ENCODE measurements around the gene HRC. TPM values are rescaled to one million over a fixed set of nuclear protein-coding genes. Genes with fewer than 3 reads are reported as not detected.
A peak's percentile ranks its signal among the peaks of the same experiment; 100 is the strongest.

HRC gene
- total and polyA plus RNA-seq, 3 experiments from 2014 or later = not detected

GRCh38 chr19:49167857-49168409 lies 12.7 kb upstream of the HRC start:
- no peak overlapping the region for H3K27ac Mint-ChIP-seq
- H3K36me3 Mint-ChIP-seq = no peaks in the 10 kb centered on the region
- H3K4me3 ChIP-seq (ENCODE audit: low read length) = no peak overlapping the region
- H3K9me3 Mint-ChIP-seq = no peaks in the 10 kb centered on the region
- no peak for DNase-seq
- H3K4me1 ChIP-seq (ENCODE audit: insufficient read depth, low read length) = no peaks in the 10 kb centered on the region
- no peak overlapping the region for H3K27ac ChIP-seq (ENCODE audit: low read depth, low read length)
- no peaks in the 10 kb centered on the region for H3K9me3 ChIP-seq (ENCODE audit: low read length)
- no peaks in the 10 kb centered on the region for H3K36me3 ChIP-seq (ENCODE audit: insufficient read depth, low read length)
- H3K4me3 Mint-ChIP-seq = no peak overlapping the region
- H3K27me3 Mint-ChIP-seq = peaks cover 7 to 27% of the 10 kb centered on the region in 2 donors
- ChIA-PET CTCF (no interaction called here), POLR2A (no interaction called here)
- no peaks in the 10 kb centered on the region for H3K27me3 ChIP-seq (ENCODE audit: insufficient read depth, low read length, poor library complexity, severe bottlenecking)
- H3K4me1 Mint-ChIP-seq = no peaks in the 10 kb centered on the region

GRCh38 chr19:49165865-49166301 lies 10.7 kb upstream of the HRC start:
- no peak overlapping the region for H3K27ac Mint-ChIP-seq
- H3K4me1 ChIP-seq (ENCODE audit: insufficient read depth, low read length) = no peaks in the 10 kb centered on the region
- no peak for DNase-seq
- POLR2A ChIA-PET = no interaction called here
- no peaks in the 10 kb centered on the region for H3K9me3 ChIP-seq (ENCODE audit: low read length)
- no peaks in the 10 kb centered on the region for H3K4me1 Mint-ChIP-seq
- H3K36me3 Mint-ChIP-seq = no peaks in the 10 kb centered on the region
- peaks cover 7 to 27% of the 10 kb centered on the region in 2 donors for H3K27me3 Mint-ChIP-seq
- no peaks in the 10 kb centered on the region for H3K36me3 ChIP-seq (ENCODE audit: insufficient read depth, low read length)
- CTCF ChIA-PET = no interaction called here
- no peaks in the 10 kb centered on the region for H3K9me3 Mint-ChIP-seq
- no peak overlapping the region for H3K4me3 Mint-ChIP-seq
- no peak overlapping the region for H3K27ac ChIP-seq (ENCODE audit: low read depth, low read length)
- no peak overlapping the region for H3K4me3 ChIP-seq (ENCODE audit: low read length)
- no peaks in the 10 kb centered on the region for H3K27me3 ChIP-seq (ENCODE audit: insufficient read depth, low read length, poor library complexity, severe bottlenecking)

GRCh38 chr19:49165111-49165750 lies 10.0 kb upstream of the HRC start:
- no peak overlapping the region for H3K4me3 Mint-ChIP-seq
- H3K27me3 Mint-ChIP-seq = peaks cover 7 to 33% of the 10 kb centered on the region in 2 donors
- DNase-seq = no peak
- Histone ChIP-seq H3K27me3 (ENCODE audit: insufficient read depth, low read length, poor library complexity, severe bottlenecking) (no peaks in the 10 kb centered on the region), H3K27ac (ENCODE audit: low read depth, low read length) (no peak overlapping the region), H3K9me3 (ENCODE audit: low read length) (no peaks in the 10 kb centered on the region), H3K4me1 (ENCODE audit: insufficient read depth, low read length) (no peaks in the 10 kb centered on the region), H3K36me3 (ENCODE audit: insufficient read depth, low read length) (no peaks in the 10 kb centered on the region), H3K4me3 (ENCODE audit: low read length) (no peak overlapping the region)
- H3K36me3 Mint-ChIP-seq = no peaks in the 10 kb centered on the region
- H3K9me3 Mint-ChIP-seq = no peaks in the 10 kb centered on the region
- POLR2A ChIA-PET = no interaction called here
- CTCF ChIA-PET = no interaction called here
- no peaks in the 10 kb centered on the region for H3K4me1 Mint-ChIP-seq
- no peak overlapping the region for H3K27ac Mint-ChIP-seq

GRCh38 chr19:49161987-49162386 lies 6.8 kb upstream of the HRC start:
- Histone ChIP-seq H3K9me3 (ENCODE audit: low read length) (no peaks in the 10 kb centered on the region), H3K4me1 (ENCODE audit: insufficient read depth, low read length) (peaks cover 9% of the 10 kb centered on the region), H3K36me3 (ENCODE audit: insufficient read depth, low read length) (no peaks in the 10 kb centered on the region), H3K27ac (ENCODE audit: low read depth, low read length) (no peak overlapping the region), H3K27me3 (ENCODE audit: insufficient read depth, low read length, poor library complexity, severe bottlenecking) (peaks cover 14% of the 10 kb centered on the region), H3K4me3 (ENCODE audit: low read length) (no peak overlapping the region)
- Mint-ChIP-seq H3K4me3 (no peak overlapping the region), H3K4me1 (peaks cover 4 to 10% (median 7%) of the 10 kb centered on the region in 3 donors), H3K36me3 (no peaks in the 10 kb centered on the region), H3K27ac (peak overlapping the region in 1 of 8 donors; percentile 64), H3K9me3 (peaks cover 0 to 2% (median 0%) of the 10 kb centered on the region in 5 donors), H3K27me3 (peaks cover 19 to 57% of the 10 kb centered on the region in 2 donors)
- DNase-seq = no peak
- CTCF ChIA-PET = interaction anchor here (1.5 kb wide), 1 partner anchor 15 kb away, joined by 4 read pairs; no protein-coding TSS in a partner anchor
- POLR2A ChIA-PET = no interaction called here

GRCh38 chr19:49160450-49161189 lies 5.4 kb upstream of the HRC start:
- H3K4me1 ChIP-seq (ENCODE audit: insufficient read depth, low read length) = peaks cover 9% of the 10 kb centered on the region
- H3K4me1 Mint-ChIP-seq = peaks cover 4 to 10% (median 7%) of the 10 kb centered on the region in 3 donors
- peaks cover 0 to 2% (median 0%) of the 10 kb centered on the region in 5 donors for H3K9me3 Mint-ChIP-seq
- H3K27me3 ChIP-seq (ENCODE audit: insufficient read depth, low read length, poor library complexity, severe bottlenecking) = peaks cover 14% of the 10 kb centered on the region
- H3K27ac Mint-ChIP-seq = no peak overlapping the region
- no peak overlapping the region for H3K27ac ChIP-seq (ENCODE audit: low read depth, low read length)
- no peaks in the 10 kb centered on the region for H3K36me3 ChIP-seq (ENCODE audit: insufficient read depth, low read length)
- H3K27me3 Mint-ChIP-seq = peaks cover 23 to 57% of the 10 kb centered on the region in 2 donors
- H3K36me3 Mint-ChIP-seq = no peaks in the 10 kb centered on the region
- ChIA-PET POLR2A (no interaction called here), CTCF (interaction anchor here (1.5 to 1.7 kb wide), 2 partner anchors 14 to 161 kb away, joined by 4 to 5 read pairs; no protein-coding TSS in a partner anchor)
- DNase-seq = no peak
- H3K4me3 Mint-ChIP-seq = no peak overlapping the region
- no peaks in the 10 kb centered on the region for H3K9me3 ChIP-seq (ENCODE audit: low read length)
- no peak overlapping the region for H3K4me3 ChIP-seq (ENCODE audit: low read length)

GRCh38 chr19:49157445-49158224 lies 2.4 kb upstream of the HRC start, which contains the start of gene TRPM4:
Gene TRPM4 (plus strand): TSS chr19:49157792. CDS start chr19:49157867, 75 bp downstream.
- CTCF ChIA-PET = no interaction called here
- H3K4me1 ChIP-seq (ENCODE audit: insufficient read depth, low read length) = peaks cover 9% of the 10 kb centered on the region

GRCh38 chr19:49155820-49156346 lies 687 bp upstream of the HRC start:
- H3K27ac ChIP-seq (ENCODE audit: low read depth, low read length) = peak overlapping the region; percentile 77
- Mint-ChIP-seq H3K4me3 (no peak overlapping the region), H3K36me3 (no peaks in the 10 kb centered on the region), H3K4me1 (peaks cover 8 to 18% (median 16%) of the 10 kb centered on the region in 3 donors), H3K9me3 (peaks cover 0 to 2% (median 0%) of the 10 kb centered on the region in 5 donors), H3K27ac (no peak overlapping the region), H3K27me3 (peaks cover 43 to 73% of the 10 kb centered on the region in 2 donors)
- ChIA-PET POLR2A (no interaction called here), CTCF (interaction anchor here (0.7 to 0.9 kb wide), 2 partner anchors 17 to 58 kb away, joined by 3 to 4 read pairs; no protein-coding TSS in a partner anchor)
- no peak for DNase-seq
- H3K4me3 ChIP-seq (ENCODE audit: low read length) = no peak overlapping the region
- H3K27me3 ChIP-seq (ENCODE audit: insufficient read depth, low read length, poor library complexity, severe bottlenecking) = peaks cover 27% of the 10 kb centered on the region
- H3K4me1 ChIP-seq (ENCODE audit: insufficient read depth, low read length) = peaks cover 19% of the 10 kb centered on the region
- no peaks in the 10 kb centered on the region for H3K9me3 ChIP-seq (ENCODE audit: low read length)
- no peaks in the 10 kb centered on the region for H3K36me3 ChIP-seq (ENCODE audit: insufficient read depth, low read length)

More at GRCh38 chr19:49157445-49158224, 2.4 kb upstream of the HRC start, which contains the start of gene TRPM4:
- POLR2A ChIA-PET = no interaction called here
- Histone ChIP-seq H3K36me3 (ENCODE audit: insufficient read depth, low read length) (no peaks in the 10 kb centered on the region), H3K27ac (ENCODE audit: low read depth, low read length) (peak within 1 kb of the TSS; percentile 64), H3K27me3 (ENCODE audit: insufficient read depth, low read length, poor library complexity, severe bottlenecking) (peaks cover 14% of the 10 kb centered on the region), H3K4me3 (ENCODE audit: low read length) (no peak within 1 kb of the TSS), H3K9me3 (ENCODE audit: low read length) (no peaks in the 10 kb centered on the region)
- peak in 2 of 5 donors; percentile 8 to 20 for DNase-seq
- Mint-ChIP-seq H3K27me3 (peaks cover 31 to 68% of the 10 kb centered on the region in 2 donors), H3K36me3 (no peaks in the 10 kb centered on the region), H3K4me1 (peaks cover 4 to 10% (median 7%) of the 10 kb centered on the region in 3 donors), H3K9me3 (peaks cover 0 to 2% (median 0%) of the 10 kb centered on the region in 5 donors), H3K4me3 (peak within 1 kb of the TSS in 4 of 7 donors; percentile 50 to 79 (median 60)), H3K27ac (peak within 1 kb of the TSS in 1 of 8 donors; percentile 15)
